Neural progenitor cell (in vitro differentiated cells): ENCODE data around the gene AGBL4. TPM values are rescaled to one million over a fixed set of nuclear protein-coding genes. Genes with fewer than 3 reads are reported as not detected.

ENCODE experiments used
- DNase-seq: peaks from one replicate; pipeline ENCODE4 v3.0.0-alpha.2; 2016; ENCODE audit warnings: low spot score
- H2AFZ ChIP-seq: fragments of 200-600 bp; sonication (generic); replicated peaks from 2 replicates; pipeline ENCODE4 v1.6.1; 2016; ENCODE audit warnings: antibody characterized with exemption
- H3F3A ChIP-seq: fragments of 200-600 bp; sonication (generic); 2 replicates; pipeline ENCODE4 v1.6.1; 2016; ENCODE audit warnings: antibody characterized with exemption, low read depth
- H3K27ac ChIP-seq: fragments of 200-600 bp; sonication (generic); 2 replicates; pipeline ENCODE4 v1.5.1; 2016; ENCODE audit warnings: mild to moderate bottlenecking
- H3K27me3 ChIP-seq: fragments of 200-600 bp; sonication (generic); 2 replicates; pipeline ENCODE4 v1.6.1; 2016; ENCODE audit warnings: mild to moderate bottlenecking, moderate library complexity
- H3K36me3 ChIP-seq: fragments of 200-600 bp; sonication (generic); 2 replicates; pipeline ENCODE4 v1.5.1; 2016
- H3K4me1 ChIP-seq: fragments of 200-600 bp; sonication (generic); 2 replicates; pipeline ENCODE4 v1.6.1; 2016; ENCODE audit warnings: mixed run types
- H3K4me2 ChIP-seq: fragments of 200-600 bp; sonication (generic); 2 replicates; pipeline ENCODE4 v1.6.1; 2016
- H3K4me3 ChIP-seq: fragments of 200-600 bp; sonication (generic); 2 replicates; pipeline ENCODE4 v1.5.1; 2016
- H3K79me2 ChIP-seq: fragments of 200-600 bp; sonication (generic); 2 replicates; pipeline ENCODE4 v1.6.1; 2016; ENCODE audit warnings: low read depth
- H3K9ac ChIP-seq: fragments of 200-600 bp; sonication (generic); 2 replicates; pipeline ENCODE4 v1.6.1; 2016
- H3K9me3 ChIP-seq: fragments of 200-600 bp; sonication (generic); 2 replicates; pipeline ENCODE4 v1.5.1; 2016; ENCODE audit warnings: low read depth
- H4K20me1 ChIP-seq: fragments of 200-600 bp; sonication (generic); 2 replicates; pipeline ENCODE4 v1.6.1; 2016; ENCODE audit warnings: low read depth
- H3K27ac Mint-ChIP-seq: 3 replicates; pipeline ENCODE4 v1.8.0; 2021; ENCODE audit warnings: mixed read lengths
- H3K27me3 Mint-ChIP-seq: 2 replicates; pipeline ENCODE4 v1.8.0; 2022; ENCODE audit warnings: low read depth, mild to moderate bottlenecking, inconsistent platforms, moderate library complexity, mixed read lengths; ENCODE audit not compliant: insufficient read depth
- H3K36me3 Mint-ChIP-seq: 3 replicates; pipeline ENCODE4 v1.8.0; 2021; ENCODE audit warnings: mixed read lengths
- H3K4me1 Mint-ChIP-seq: 3 replicates; pipeline ENCODE4 v1.8.0; 2021; ENCODE audit warnings: mixed read lengths
- H3K4me3 Mint-ChIP-seq: 3 replicates; pipeline ENCODE4 v1.8.0; 2021; ENCODE audit warnings: mild to moderate bottlenecking, moderate library complexity, mixed read lengths
- H3K9me3 Mint-ChIP-seq: 3 replicates; pipeline ENCODE4 v1.8.0; 2020; ENCODE audit warnings: mixed read lengths
- CTCF ChIP-seq: fragments of 200-600 bp; sonication (generic); IDR thresholded peaks from 2 replicates; pipeline ENCODE4 v1.5.1; 2017; ENCODE audit warnings: antibody characterized with exemption, mild to moderate bottlenecking
- EZH2 ChIP-seq: fragments of 200-600 bp; sonication (generic); IDR thresholded peaks from 2 replicates; pipeline ENCODE4 v1.6.1; 2017; ENCODE audit warnings: antibody characterized with exemption, mild to moderate bottlenecking, moderate library complexity
- EZH2phosphoT487 ChIP-seq: fragments of 200-600 bp; sonication (generic); IDR thresholded peaks from 2 replicates; pipeline ENCODE4 v1.6.1; 2017; ENCODE audit warnings: antibody characterized with exemption
- total RNA-seq: library from RNA; depleted of rRNA; stranded (reverse); fragments of >200 nt; gene quantifications from 2 replicates; pipeline ENCODE4 v1.2.3, GENCODE V29; 2015; ENCODE audit warnings: low replicate concordance

AGBL4 gene
- total RNA-seq, 1 donor from 2014 or later, result 1.5 TPM

DNA sequence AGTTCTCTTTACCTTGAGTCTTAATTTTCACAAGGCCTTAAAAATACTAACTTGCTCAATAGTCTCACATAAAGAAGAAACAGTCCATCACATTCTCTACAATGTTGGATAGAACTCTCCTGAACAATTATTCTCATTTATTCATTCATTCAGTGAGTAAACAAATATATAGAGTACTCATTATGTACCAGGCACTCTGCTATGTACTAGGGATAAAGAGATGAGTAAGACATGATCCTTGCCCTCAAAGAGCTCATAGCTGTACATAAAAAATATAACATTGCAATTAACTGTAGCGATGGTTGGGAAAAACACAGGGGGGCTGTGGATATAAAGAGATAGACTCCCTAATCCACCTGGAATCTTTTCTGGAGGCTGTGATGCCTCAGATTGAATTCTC is 660.1 kb downstream of the AGBL4 start:
- no peaks in the 10 kb centered on the region for H3K27me3 Mint-ChIP-seq
- no peaks in the 10 kb centered on the region for H3K27me3 ChIP-seq
- H3K4me3 Mint-ChIP-seq, result no peak overlapping the region

GRCh38 chr1:49358036-49358435 is 665.7 kb downstream of the AGBL4 start:
- H3K4me3 ChIP-seq, result no peak overlapping the region
- H3K27ac Mint-ChIP-seq, result no peak overlapping the region
- peaks cover 4% of the 10 kb centered on the region for H3K9me3 Mint-ChIP-seq
- H4K20me1 ChIP-seq, result no peaks in the 10 kb centered on the region
- H3K4me3 Mint-ChIP-seq, result no peak overlapping the region
- no peaks in the 10 kb centered on the region for H3K36me3 ChIP-seq
- no peak for DNase-seq
- no peaks in the 10 kb centered on the region for H3K4me1 Mint-ChIP-seq
- H3K79me2 ChIP-seq, result no peaks in the 10 kb centered on the region
- peaks cover 20% of the 10 kb centered on the region for H3K9me3 ChIP-seq
- no peak overlapping the region for H2AFZ ChIP-seq
- no peaks in the 10 kb centered on the region for H3K36me3 Mint-ChIP-seq
- no peaks in the 10 kb centered on the region for H3F3A ChIP-seq
- no peaks in the 10 kb centered on the region for H3K4me1 ChIP-seq
- no peak overlapping the region for H3K27ac ChIP-seq
- TF ChIP-seq CTCF (no peak), EZH2 (no peak), EZH2phosphoT487 (no peak)
- no peak overlapping the region for H3K9ac ChIP-seq
- H3K27me3 Mint-ChIP-seq, result no peaks in the 10 kb centered on the region
- H3K4me2 ChIP-seq, result no peak overlapping the region
- no peaks in the 10 kb centered on the region for H3K27me3 ChIP-seq

More for the DNA sequence above, 660.1 kb downstream of the AGBL4 start:
- TF ChIP-seq CTCF (no peak), EZH2 (no peak), EZH2phosphoT487 (no peak)
- H4K20me1 ChIP-seq, result no peaks in the 10 kb centered on the region
- H3F3A ChIP-seq, result no peaks in the 10 kb centered on the region
- H3K36me3 Mint-ChIP-seq, result no peaks in the 10 kb centered on the region
- no peaks in the 10 kb centered on the region for H3K36me3 ChIP-seq
- H3K9me3 Mint-ChIP-seq, result peaks cover 7% of the 10 kb centered on the region
- H3K27ac Mint-ChIP-seq, result no peak overlapping the region
- no peak overlapping the region for H3K27ac ChIP-seq
- no peaks in the 10 kb centered on the region for H3K4me1 Mint-ChIP-seq
- H3K79me2 ChIP-seq, result no peaks in the 10 kb centered on the region
- H3K4me2 ChIP-seq, result no peak overlapping the region
- H3K9ac ChIP-seq, result no peak overlapping the region
- no peaks in the 10 kb centered on the region for H3K4me1 ChIP-seq
- no peak overlapping the region for H3K4me3 ChIP-seq
- DNase-seq, result no peak
- no peak overlapping the region for H2AFZ ChIP-seq
- peaks cover 20% of the 10 kb centered on the region for H3K9me3 ChIP-seq

DNA sequence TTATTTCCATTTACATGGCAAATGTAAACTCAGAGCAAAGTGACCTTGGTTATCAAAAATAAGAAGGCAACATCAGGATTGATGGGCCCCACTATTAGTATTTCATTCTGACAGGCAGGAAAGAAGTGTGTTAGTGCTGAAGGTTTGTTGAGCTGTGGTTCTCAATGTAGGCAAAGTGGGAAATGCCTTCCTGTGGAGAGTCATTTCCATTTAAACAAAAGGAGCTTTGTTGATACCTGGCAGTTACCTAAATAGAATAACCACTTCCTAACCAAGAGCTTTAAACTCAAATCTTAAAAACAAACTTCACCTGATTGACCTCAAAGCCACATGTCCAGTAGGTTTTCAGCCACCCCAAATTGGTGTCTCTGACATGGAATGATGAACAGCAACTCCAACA is 667.2 kb downstream of the AGBL4 start:
- no peak overlapping the region for H3K9ac ChIP-seq
- H3K9me3 ChIP-seq, result peaks cover 28% of the 10 kb centered on the region
- H2AFZ ChIP-seq, result no peak overlapping the region
- H3K79me2 ChIP-seq, result no peaks in the 10 kb centered on the region
- no peak overlapping the region for H3K27ac ChIP-seq
- no peak overlapping the region for H3K4me3 ChIP-seq
- TF ChIP-seq EZH2, result no peak
- no peak for TF ChIP-seq EZH2phosphoT487
- no peak for TF ChIP-seq CTCF
- H3K4me2 ChIP-seq, result no peak overlapping the region
- H3K27me3 ChIP-seq, result no peaks in the 10 kb centered on the region
- no peaks in the 10 kb centered on the region for H4K20me1 ChIP-seq
- Mint-ChIP-seq H3K27ac (no peak overlapping the region), H3K4me1 (no peaks in the 10 kb centered on the region), H3K36me3 (no peaks in the 10 kb centered on the region), H3K27me3 (peaks cover 2% of the 10 kb centered on the region), H3K4me3 (no peak overlapping the region), H3K9me3 (peaks cover 3% of the 10 kb centered on the region)
- DNase-seq, result no peak
- no peaks in the 10 kb centered on the region for H3K4me1 ChIP-seq
- H3F3A ChIP-seq, result no peaks in the 10 kb centered on the region
- no peaks in the 10 kb centered on the region for H3K36me3 ChIP-seq
